Stimulated activated CD8-positive, alpha-beta memory T cell treated with anti-CD3 and anti-CD28 coated beads, Interleukin-2, amount 100 ng/mL, for 1 hour (primary cell): ENCODE data around the gene NSMCE4A.
"Not testable (repeated sequence)": the region's sequence is repeated elsewhere in the genome, so short reads cannot be mapped to it uniquely, and the experiment has no call there.

ENCODE experiments used
- DNase-seq, 2 donors: peaks; one replicate each; pipeline ENCODE4 v3.0.0-alpha.2; 2020; ENCODE audit warnings: low read depth in 2 of 2

NSMCE4A gene

GRCh38 chr10:121988361-121989324, 13.6 kb upstream of the NSMCE4A start, which contains the start of gene TACC2:
Gene TACC2, plus strand, starts transcription at chr10:121989163. Its CDS starts 32,819 bp downstream, at chr10:122021982.
- DNase-seq = no peak

- no peak for DNase-seq
Measured at GRCh38 chr10:121984463-121984862, 9.4 kb upstream of the NSMCE4A start.

- no peak for DNase-seq
Measured at GRCh38 chr10:121983852-121984251, 8.8 kb upstream of the NSMCE4A start.

- no peak for DNase-seq
Measured at GRCh38 chr10:121981346-121981745, 6.3 kb upstream of the NSMCE4A start.

GRCh38 chr10:121978511-121978910, 3.5 kb upstream of the NSMCE4A start:
- no peak for DNase-seq

GRCh38 chr10:121976607-121977006, 1.6 kb upstream of the NSMCE4A start:
- no peak for DNase-seq

- DNase-seq = no peak
Measured at GRCh38 chr10:121975295-121976086, 474 bp upstream of the NSMCE4A start.

GRCh38 chr10:121974019-121974534, 940 bp downstream of the NSMCE4A start:
- no peak for DNase-seq

GRCh38 chr10:121969086-121969485, 5.9 kb downstream of the NSMCE4A start:
- DNase-seq = not testable (repeated sequence)

- DNase-seq = no peak
Measured at GRCh38 chr10:121965996-121966395, 9.0 kb downstream of the NSMCE4A start.

GRCh38 chr10:121961456-121961855, 13.6 kb downstream of the NSMCE4A start:
- no peak for DNase-seq

- no peak for DNase-seq
Measured at GRCh38 chr10:121959671-121960070, 15.3 kb downstream of the NSMCE4A start.

- DNase-seq = no peak
Measured at GRCh38 chr10:121956111-121957061, 18.6 kb downstream of the NSMCE4A start.

- no peak for DNase-seq
Measured at GRCh38 chr10:121952226-121952625, 22.8 kb downstream of the NSMCE4A start.

- DNase-seq = no peak
Measured at GRCh38 chr10:121949451-121949850, 25.6 kb downstream of the NSMCE4A start.

GRCh38 chr10:121949049-121949448, 26.0 kb downstream of the NSMCE4A start:
- no peak for DNase-seq

- no peak for DNase-seq
Measured at GRCh38 chr10:121947343-121948330, 27.4 kb downstream of the NSMCE4A start.

GRCh38 chr10:121942749-121943416, 32.1 kb downstream of the NSMCE4A start:
- DNase-seq = no peak

GRCh38 chr10:121941532-121941931, 33.5 kb downstream of the NSMCE4A start:
- no peak for DNase-seq
